HG03039 (cell line): ENCODE measurements around the gene ARHGAP5.

ENCODE experiments used
- ATAC-seq: cut with Tn5 transposase; IDR thresholded peaks from one replicate; pipeline ENCODE4 v1.9.1; 2021; ENCODE audit warnings: mild to moderate bottlenecking, moderate library complexity; ENCODE audit not compliant: unreplicated experiment

ARHGAP5 gene

GRCh38 chr14:32074887-32075572, 2.1 kb upstream of the ARHGAP5 start:
- ATAC-seq: no peak

- ATAC-seq: no peak
Measured at GRCh38 chr14:32075672-32076277, 1.3 kb upstream of the ARHGAP5 start.

- peak; percentile 64 for ATAC-seq
Measured at GRCh38 chr14:32076278-32077080, 625 bp upstream of the ARHGAP5 start.

- ATAC-seq: no peak
Measured at GRCh38 chr14:32078023-32078857, 1.1 kb downstream of the ARHGAP5 start.

GRCh38 chr14:32078858-32079216, 1.7 kb downstream of the ARHGAP5 start:
- ATAC-seq: no peak

GRCh38 chr14:32079264-32079663, 2.2 kb downstream of the ARHGAP5 start:
- no peak for ATAC-seq

- no peak for ATAC-seq
Measured at GRCh38 chr14:32080001-32080510, 3.0 kb downstream of the ARHGAP5 start.

- ATAC-seq: no peak
Measured at GRCh38 chr14:32081901-32082300, 4.8 kb downstream of the ARHGAP5 start.

- no peak for ATAC-seq
Measured at GRCh38 chr14:32083315-32083624, 6.2 kb downstream of the ARHGAP5 start.

GRCh38 chr14:32083789-32084188, 6.7 kb downstream of the ARHGAP5 start:
- ATAC-seq: no peak

- no peak for ATAC-seq
Measured at GRCh38 chr14:32085182-32085844, 8.2 kb downstream of the ARHGAP5 start.

GRCh38 chr14:32085845-32086383, 8.8 kb downstream of the ARHGAP5 start:
- ATAC-seq: no peak

- no peak for ATAC-seq
Measured at GRCh38 chr14:32087173-32087861, 10.2 kb downstream of the ARHGAP5 start.

- no peak for ATAC-seq
Measured at GRCh38 chr14:32087907-32088306, 10.8 kb downstream of the ARHGAP5 start.

- no peak for ATAC-seq
Measured at GRCh38 chr14:32090686-32091085, 13.6 kb downstream of the ARHGAP5 start.

GRCh38 chr14:32099473-32099872, 22.4 kb downstream of the ARHGAP5 start:
- no peak for ATAC-seq

GRCh38 chr14:32100175-32100574, 23.1 kb downstream of the ARHGAP5 start:
- ATAC-seq: no peak

GRCh38 chr14:32102152-32102787, 25.2 kb downstream of the ARHGAP5 start:
- peak; percentile 78 for ATAC-seq

- ATAC-seq: no peak
Measured at GRCh38 chr14:32102968-32103367, 25.9 kb downstream of the ARHGAP5 start.
